Heart left ventricle (tissue), 13 donors: Measurements from ENCODE around the gene GGT1.
"Not testable (repeated sequence)": the region's sequence is repeated elsewhere in the genome, so short reads cannot be mapped to it uniquely, and the experiment has no call there.

Experiments
- CTCF ChIP-seq, 12 donors: fragments of 200-600 bp; sonication (generic) in 4 of 12; IDR thresholded peaks; one replicate each; pipeline versions ENCODE4 v1.5.0 to v1.8.0; 2018 to 2022; ENCODE audit warnings: antibody characterized with exemption in 12 of 12, mild to moderate bottlenecking in 5 of 12
- POLR2A ChIP-seq, 2 donors: fragments of 450-650 bp; IDR thresholded peaks; one replicate each; pipeline ENCODE4 v1.6.1; 2017; ENCODE audit warnings: antibody characterized with exemption in 2 of 2, mild to moderate bottlenecking in 2 of 2, moderate library complexity in 2 of 2
- donor health status: ischemic (EF 13 %, LVEDD 7.1; RV severe dilation, severe dysfunction).
- donor health status: DM: no; HTN: yes; CAD: no.
- donor health status: DM: no; HTN: no; CAD: no.
- donor health status: ischemic (EF 25% LVEDD 6.9; RV normal size, moderate dysfunction).
- donor health status: ischemic (EF 25% LVEDD 5.7; RV mildly dilated, moderate dysfunction).
- donor health status: ischemic (EF 35%, LVEDD 5.7; RV mildly dilated, moderate dysfunction).
- donor health status: nonischemic (EF 11% LVEDD 7.7; RV severe dilation, severe dysfunction).
- donor health status: DM: yes; HTN: yes; CAD: no.
- donor health status: PGD.
- donor health status: ischemic (EF 29% LVEDD 5.4; RV normal size, mild dysfunction).
- donor health status: nonischemic (EF 23%, LVEDD 6.1; RV moderate dilation, normal function).

GRCh38 chr22:24602847-24603769 is at the start of gene GGT1:
- not testable (repeated sequence) for TF ChIP-seq POLR2A, CTCF (IDR thresholded peaks at IDR 0.05)
